HepG2 (cell line): ENCODE data around the gene NKAIN4. TPM values are rescaled to one million over a fixed set of nuclear protein-coding genes. Genes with fewer than 3 reads are reported as not detected.
A peak's percentile ranks its signal among the peaks of the same experiment; 100 is the strongest.

ENCODE experiments used
- CHCHD3 ChIP-seq: sonication (generic); formaldehyde crosslinking; IDR thresholded peaks from 2 replicates; pipeline ENCODE4 v1.8.0; 2022; ENCODE audit warnings: mild to moderate bottlenecking, missing genetic modification reagents, moderate library complexity
- FOXM1 ChIP-seq: sonication (generic); formaldehyde crosslinking; IDR thresholded peaks from 2 replicates; pipeline ENCODE4 v1.5.0; 2020; ENCODE audit warnings: missing genetic modification reagents
- HNRNPK ChIP-seq: fragments of 200-400 bp; formaldehyde crosslinking; IDR thresholded peaks from 2 replicates; pipeline ENCODE4 v1.6.1; 2018; ENCODE audit warnings: low read length, low read depth, moderate library complexity, mild to moderate bottlenecking; ENCODE audit not compliant: poor library complexity, severe bottlenecking
- IKZF1 ChIP-seq: fragments of 450-650 bp; IDR thresholded peaks from 2 replicates; pipeline ENCODE4 v1.7.1; 2016
- KMT2A ChIP-seq: sonication (generic); formaldehyde crosslinking; IDR thresholded peaks from 2 replicates; pipeline ENCODE4 v1.4.0; 2020; ENCODE audit warnings: missing genetic modification reagents
- MATR3 ChIP-seq: sonication (generic); formaldehyde crosslinking; IDR thresholded peaks from 2 replicates; pipeline ENCODE4 v1.4.0; 2020; ENCODE audit warnings: missing genetic modification reagents
- MAZ ChIP-seq, 2 experiments: sonication (generic) in 1 of 2; formaldehyde crosslinking in 1 of 2; IDR thresholded peaks; 2 replicates each; pipeline versions ENCODE4 v1.5.0 to v1.6.1; 2012 to 2020; ENCODE audit warnings: low read depth in 2 of 2, mild to moderate bottlenecking in 2 of 2, borderline replicate concordance in 1 of 2, improper control_type of control experiment in 1 of 2, low read length in 1 of 2, missing genetic modification reagents in 1 of 2, moderate library complexity in 1 of 2
- RFX5 ChIP-seq: IDR thresholded peaks from 2 replicates; pipeline ENCODE4 v1.6.1; 2011; ENCODE audit warnings: low read depth, low read length, improper control_type of control experiment
- SOX13 ChIP-seq, 3 experiments: fragments of 450-650 bp in 1 of 3; sonication (generic) in 1 of 3; formaldehyde crosslinking in 1 of 3; IDR thresholded peaks in 2 of 3; conservative IDR thresholded peaks in 1 of 3; 2 replicates each; pipeline versions ENCODE4 v1.5.0 to v1.6.1; 2016 to 2020; ENCODE audit warnings: antibody characterized with exemption in 1 of 3, mild to moderate bottlenecking in 1 of 3, missing compliant biosample characterization in 1 of 3, missing genetic modification reagents in 1 of 3, moderate library complexity in 1 of 3
- SP4 ChIP-seq: sonication (generic); formaldehyde crosslinking; IDR thresholded peaks from 2 replicates; pipeline ENCODE4 v1.8.1; 2023; ENCODE audit warnings: mild to moderate bottlenecking, missing genetic modification reagents
- ZBTB21 ChIP-seq: sonication (generic); formaldehyde crosslinking; IDR thresholded peaks from 2 replicates; pipeline ENCODE4 v1.4.0; 2020; ENCODE audit warnings: missing genetic modification reagents
- ZKSCAN5 ChIP-seq: sonication (generic); formaldehyde crosslinking; IDR thresholded peaks from 2 replicates; pipeline ENCODE4 v1.5.1; 2020; ENCODE audit warnings: mild to moderate bottlenecking, missing genetic modification reagents
- ZNF788 ChIP-seq: sonication (generic); formaldehyde crosslinking; IDR thresholded peaks from 2 replicates; pipeline ENCODE4 v1.5.0; 2020; ENCODE audit warnings: mild to moderate bottlenecking, missing genetic modification reagents, borderline replicate concordance
- ZSCAN12 ChIP-seq: sonication (generic); formaldehyde crosslinking; IDR thresholded peaks from 2 replicates; pipeline ENCODE4 v1.9.0; 2021; ENCODE audit warnings: mild to moderate bottlenecking, missing genetic modification reagents
- ZSCAN25 ChIP-seq: sonication (generic); formaldehyde crosslinking; IDR thresholded peaks from 2 replicates; pipeline ENCODE4 v1.8.0; 2022; ENCODE audit warnings: mild to moderate bottlenecking, missing genetic modification reagents
- ZSCAN30 ChIP-seq: sonication (generic); formaldehyde crosslinking; IDR thresholded peaks from 2 replicates; pipeline ENCODE4 v1.5.0; 2020; ENCODE audit warnings: mild to moderate bottlenecking, missing genetic modification reagents
- polyA plus RNA-seq, 8 experiments: library from polyadenylated mRNA; depleted of rRNA in 3 of 8; stranded (reverse) in 7 of 8; unstranded in 1 of 8; fragments of >200 nt; fragmentation: Illumina TruSeq in 4 of 8; extraction: Trizol in 4 of 8; gene quantifications; 2 replicates each; pipeline versions ENCODE4 v1.2.1 to v1.2.3, GENCODE V29; 2011 to 2016; ENCODE audit warnings: low read depth in 4 of 8, missing spikeins in 1 of 8, mixed read lengths in 1 of 8; ENCODE audit not compliant: insufficient read depth in 1 of 8
- total RNA-seq, 5 experiments: library from RNA; depleted of rRNA; stranded (reverse); fragments of >200 nt; fragmentation: Illumina TruSeq; extraction: Trizol; gene quantifications; 2 replicates each; pipeline ENCODE4 v1.2.3, GENCODE V29; 2016; ENCODE audit warnings: low read depth in 1 of 5
- TF ChIP-seq, protein P1 (sequence below): sonication (generic); formaldehyde crosslinking; IDR thresholded peaks from 2 replicates; pipeline ENCODE4 v1.5.0; 2020; ENCODE audit warnings: missing genetic modification reagents
- TF ChIP-seq, protein P2 (sequence below): sonication (generic); formaldehyde crosslinking; IDR thresholded peaks from 2 replicates; pipeline ENCODE4 v1.5.1; 2020; ENCODE audit warnings: missing genetic modification reagents, mild to moderate bottlenecking, borderline replicate concordance
- TF ChIP-seq, protein P3 (sequence below), 2 experiments: fragments of 450-650 bp in 1 of 2; sonication (generic) in 1 of 2; formaldehyde crosslinking; IDR thresholded peaks; 2 replicates each; pipeline versions ENCODE4 v1.5.0 to v1.8.0; 2020 to 2022; ENCODE audit warnings: mild to moderate bottlenecking in 1 of 2, missing genetic modification reagents in 1 of 2
- TF ChIP-seq, protein P4 (sequence below): sonication (generic); formaldehyde crosslinking; IDR thresholded peaks from 2 replicates; pipeline ENCODE4 v1.8.0; 2022; ENCODE audit warnings: low read depth, missing genetic modification reagents
- TF ChIP-seq, protein P5 (sequence below): sonication (generic); formaldehyde crosslinking; IDR thresholded peaks from 2 replicates; pipeline ENCODE4 v1.5.0; 2020; ENCODE audit warnings: missing genetic modification reagents, mild to moderate bottlenecking, borderline replicate concordance

NKAIN4 gene
- total and polyA plus RNA-seq, 2 of the 13 experiments (the other 11 are each of a cell fraction or from before 2014, with no cell fraction given), result not detected

DNA sequence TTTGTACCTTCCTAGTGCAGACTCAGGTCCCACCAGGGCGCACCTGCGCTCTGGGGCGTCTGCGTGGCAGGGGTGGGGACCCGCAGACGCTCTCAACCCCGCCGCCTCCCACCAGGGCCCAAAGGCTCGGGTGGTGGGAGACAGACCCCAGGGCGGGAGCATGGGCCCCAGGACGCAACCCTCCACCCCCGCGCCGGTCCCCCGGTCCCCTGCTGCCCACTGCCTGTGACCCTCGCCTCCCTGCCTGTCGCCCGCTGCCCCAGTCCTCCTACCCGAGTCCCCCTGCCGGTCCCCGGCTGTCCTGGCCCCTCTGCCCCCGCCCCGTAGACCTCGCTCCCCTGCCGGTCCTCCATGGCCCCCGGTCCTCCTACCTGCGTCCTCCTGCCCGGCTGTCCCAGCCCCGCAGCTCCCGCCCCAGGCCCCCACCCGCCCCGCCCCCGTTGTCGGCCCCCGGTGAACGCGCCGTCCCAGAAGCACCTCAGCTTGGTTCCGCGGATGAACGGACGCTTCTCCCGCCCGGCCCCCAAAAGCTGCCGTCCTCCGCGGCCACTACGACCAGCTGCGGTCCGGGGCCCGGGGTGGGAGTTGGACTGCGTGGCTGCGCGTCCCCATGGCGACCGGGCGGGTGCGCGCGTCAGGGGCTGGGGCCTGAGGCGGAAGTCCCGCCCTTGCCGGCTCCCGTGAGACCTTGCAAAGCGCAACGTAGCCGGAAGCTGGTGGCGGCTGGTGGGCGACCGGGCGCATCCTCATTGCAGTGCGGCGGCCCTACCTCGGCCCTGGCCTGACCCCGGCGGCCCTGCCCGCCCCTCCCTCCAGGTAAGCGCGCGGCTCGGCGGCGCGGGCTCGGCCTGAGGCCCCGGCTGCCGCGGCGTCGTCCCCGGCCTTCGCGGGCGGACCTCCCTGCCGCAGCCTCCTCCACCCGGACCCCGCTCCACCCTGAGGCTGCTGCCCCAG is 18.1 kb upstream of the NKAIN4 start, which contains the start of gene ARFGAP1 (continued):
- TF ChIP-seq MAZ (IDR thresholded peaks at IDR 0.05; ENCODE audit: borderline replicate concordance, low read depth, low read length), result peak; percentile 68
- TF ChIP-seq MAZ (CRISPR knock-in tag; IDR thresholded peaks at IDR 0.05; ENCODE audit: low read depth), result peak; percentile 89
- TF ChIP-seq FOXM1 (CRISPR knock-in tag), result no peak
- peak; percentile 86 for TF ChIP-seq SP4 (CRISPR knock-in tag)
- TF ChIP-seq, protein P1, sequence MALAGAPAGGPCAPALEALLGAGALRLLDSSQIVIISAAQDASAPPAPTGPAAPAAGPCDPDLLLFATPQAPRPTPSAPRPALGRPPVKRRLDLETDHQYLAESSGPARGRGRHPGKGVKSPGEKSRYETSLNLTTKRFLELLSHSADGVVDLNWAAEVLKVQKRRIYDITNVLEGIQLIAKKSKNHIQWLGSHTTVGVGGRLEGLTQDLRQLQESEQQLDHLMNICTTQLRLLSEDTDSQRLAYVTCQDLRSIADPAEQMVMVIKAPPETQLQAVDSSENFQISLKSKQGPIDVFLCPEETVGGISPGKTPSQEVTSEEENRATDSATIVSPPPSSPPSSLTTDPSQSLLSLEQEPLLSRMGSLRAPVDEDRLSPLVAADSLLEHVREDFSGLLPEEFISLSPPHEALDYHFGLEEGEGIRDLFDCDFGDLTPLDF, result peak; percentile 70; the same call in 1 of the 2 replicates
- TF ChIP-seq ZBTB21 (CRISPR knock-in tag), result peak; percentile 43; the same call in 1 of the 2 replicates
- TF ChIP-seq ZSCAN30, result no peak
- no peak for TF ChIP-seq ZSCAN12
- TF ChIP-seq MATR3, result no peak
- TF ChIP-seq, protein P2, sequence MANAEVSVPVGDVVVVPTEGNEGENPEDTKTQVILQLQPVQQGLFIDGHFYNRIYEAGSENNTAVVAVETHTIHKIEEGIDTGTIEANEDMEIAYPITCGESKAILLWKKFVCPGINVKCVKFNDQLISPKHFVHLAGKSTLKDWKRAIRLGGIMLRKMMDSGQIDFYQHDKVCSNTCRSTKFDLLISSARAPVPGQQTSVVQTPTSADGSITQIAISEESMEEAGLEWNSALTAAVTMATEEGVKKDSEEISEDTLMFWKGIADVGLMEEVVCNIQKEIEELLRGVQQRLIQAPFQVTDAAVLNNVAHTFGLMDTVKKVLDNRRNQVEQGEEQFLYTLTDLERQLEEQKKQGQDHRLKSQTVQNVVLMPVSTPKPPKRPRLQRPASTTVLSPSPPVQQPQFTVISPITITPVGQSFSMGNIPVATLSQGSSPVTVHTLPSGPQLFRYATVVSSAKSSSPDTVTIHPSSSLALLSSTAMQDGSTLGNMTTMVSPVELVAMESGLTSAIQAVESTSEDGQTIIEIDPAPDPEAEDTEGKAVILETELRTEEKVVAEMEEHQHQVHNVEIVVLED (CRISPR knock-in tag), result peak; percentile 89
- no peak for TF ChIP-seq SOX13 (IDR thresholded peaks at IDR 0.05)
- peak in 1 of 2 experiments; percentile 69; a peak in 2 of 4 replicates for TF ChIP-seq SOX13 (CRISPR knock-in tag; conservative IDR thresholded peaks at IDR 0.05 in 1 of 2, IDR thresholded peaks at IDR 0.05 in 1 of 2)
- TF ChIP-seq, protein P3, sequence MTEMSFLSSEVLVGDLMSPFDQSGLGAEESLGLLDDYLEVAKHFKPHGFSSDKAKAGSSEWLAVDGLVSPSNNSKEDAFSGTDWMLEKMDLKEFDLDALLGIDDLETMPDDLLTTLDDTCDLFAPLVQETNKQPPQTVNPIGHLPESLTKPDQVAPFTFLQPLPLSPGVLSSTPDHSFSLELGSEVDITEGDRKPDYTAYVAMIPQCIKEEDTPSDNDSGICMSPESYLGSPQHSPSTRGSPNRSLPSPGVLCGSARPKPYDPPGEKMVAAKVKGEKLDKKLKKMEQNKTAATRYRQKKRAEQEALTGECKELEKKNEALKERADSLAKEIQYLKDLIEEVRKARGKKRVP (CRISPR knock-in tag; IDR thresholded peaks at IDR 0.05), result 0 out of 4 replicates have a peak, but pooled peaks of 1 of the 2 experiments have one; percentile 11
- no peak for TF ChIP-seq HNRNPK
- TF ChIP-seq CHCHD3 (CRISPR knock-in tag), result no peak
- TF ChIP-seq, protein P4, sequence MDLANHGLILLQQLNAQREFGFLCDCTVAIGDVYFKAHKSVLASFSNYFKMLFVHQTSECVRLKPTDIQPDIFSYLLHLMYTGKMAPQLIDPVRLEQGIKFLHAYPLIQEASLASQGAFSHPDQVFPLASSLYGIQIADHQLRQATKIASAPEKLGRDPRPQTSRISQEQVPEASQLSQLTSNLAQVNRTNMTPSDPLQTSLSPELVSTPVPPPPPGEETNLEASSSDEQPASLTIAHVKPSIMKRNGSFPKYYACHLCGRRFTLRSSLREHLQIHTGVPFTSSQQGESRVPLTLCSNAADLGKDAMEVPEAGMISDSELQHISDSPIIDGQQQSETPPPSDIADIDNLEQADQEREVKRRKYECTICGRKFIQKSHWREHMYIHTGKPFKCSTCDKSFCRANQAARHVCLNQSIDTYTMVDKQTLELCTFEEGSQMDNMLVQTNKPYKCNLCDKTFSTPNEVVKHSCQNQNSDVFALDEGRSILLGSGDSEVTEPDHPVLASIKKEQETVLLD (CRISPR knock-in tag), result peak; percentile 71
- TF ChIP-seq ZNF788 (CRISPR knock-in tag), result peak; percentile 66; the same call in 1 of the 2 replicates
- no peak for TF ChIP-seq IKZF1
- no peak for TF ChIP-seq ZKSCAN5 (CRISPR knock-in tag)
- peak; percentile 94; the same call in 1 of the 2 replicates for TF ChIP-seq KMT2A
- TF ChIP-seq, protein P5, sequence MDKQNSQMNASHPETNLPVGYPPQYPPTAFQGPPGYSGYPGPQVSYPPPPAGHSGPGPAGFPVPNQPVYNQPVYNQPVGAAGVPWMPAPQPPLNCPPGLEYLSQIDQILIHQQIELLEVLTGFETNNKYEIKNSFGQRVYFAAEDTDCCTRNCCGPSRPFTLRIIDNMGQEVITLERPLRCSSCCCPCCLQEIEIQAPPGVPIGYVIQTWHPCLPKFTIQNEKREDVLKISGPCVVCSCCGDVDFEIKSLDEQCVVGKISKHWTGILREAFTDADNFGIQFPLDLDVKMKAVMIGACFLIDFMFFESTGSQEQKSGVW (CRISPR knock-in tag), result no peak
- peak; percentile 75; the same call in 1 of the 2 replicates for TF ChIP-seq ZSCAN25
- peak; percentile 37 for TF ChIP-seq RFX5
